HG03045 (cell line): ENCODE measurements around the gene UQCRC1.
A peak's percentile ranks its signal among the peaks of the same experiment; 100 is the strongest.
"Not testable (repeated sequence)": the region's sequence is repeated elsewhere in the genome, so short reads cannot be mapped to it uniquely, and the experiment has no call there.

Source experiments
- ATAC-seq: cut with Tn5 transposase; IDR thresholded peaks from one replicate; pipeline ENCODE4 v1.9.1; 2021; ENCODE audit warnings: mild to moderate bottlenecking, moderate library complexity; ENCODE audit not compliant: unreplicated experiment

The UQCRC1 gene

DNA sequence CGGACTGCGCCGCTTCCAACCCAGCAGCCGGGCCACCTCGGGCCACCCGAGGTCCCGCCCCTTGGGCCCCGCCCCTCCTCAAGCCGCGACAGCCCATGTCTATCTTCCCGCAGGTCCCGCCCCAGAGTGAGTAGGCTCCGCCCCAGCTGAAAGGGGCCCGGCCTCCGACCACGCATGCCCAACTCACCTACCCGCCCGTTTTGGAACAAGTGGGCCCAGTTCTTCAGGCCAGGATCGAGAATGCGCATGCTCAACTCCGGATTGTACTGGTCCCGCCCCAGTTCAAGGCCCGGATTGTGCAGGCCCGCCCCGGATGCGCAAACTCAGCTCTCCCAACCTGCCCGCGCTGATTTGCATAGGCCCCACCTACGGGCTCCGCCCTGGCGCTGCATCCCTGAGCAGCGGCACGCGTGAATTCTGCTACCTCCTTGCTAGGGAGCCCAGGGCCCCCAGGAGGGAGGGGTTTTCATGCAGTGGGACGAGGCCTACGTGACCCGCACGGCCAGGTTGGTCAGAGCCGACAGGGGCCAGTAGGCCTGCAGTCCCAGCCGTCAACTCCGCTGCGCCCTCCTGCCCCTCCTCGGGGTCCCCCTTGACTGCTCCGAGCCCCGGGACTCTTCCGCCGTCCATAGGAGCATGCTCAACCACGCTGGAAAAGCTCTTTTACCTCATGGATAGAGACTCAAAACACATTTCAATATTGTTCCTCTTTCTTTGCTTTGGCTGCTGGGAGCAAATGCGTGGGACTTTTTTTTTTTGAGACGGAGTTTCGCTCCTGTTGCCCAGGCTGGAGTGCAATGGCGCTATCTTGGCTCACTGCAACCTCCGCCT is 52.4 kb downstream of the UQCRC1 start, which contains the start of gene PFKFB4:
Gene PFKFB4 (minus strand): TSS at position 8 of the 831 bp plus-strand sequence. CDS start 26 bp downstream, outside the sequence.
- ATAC-seq, result peak; percentile 90

DNA sequence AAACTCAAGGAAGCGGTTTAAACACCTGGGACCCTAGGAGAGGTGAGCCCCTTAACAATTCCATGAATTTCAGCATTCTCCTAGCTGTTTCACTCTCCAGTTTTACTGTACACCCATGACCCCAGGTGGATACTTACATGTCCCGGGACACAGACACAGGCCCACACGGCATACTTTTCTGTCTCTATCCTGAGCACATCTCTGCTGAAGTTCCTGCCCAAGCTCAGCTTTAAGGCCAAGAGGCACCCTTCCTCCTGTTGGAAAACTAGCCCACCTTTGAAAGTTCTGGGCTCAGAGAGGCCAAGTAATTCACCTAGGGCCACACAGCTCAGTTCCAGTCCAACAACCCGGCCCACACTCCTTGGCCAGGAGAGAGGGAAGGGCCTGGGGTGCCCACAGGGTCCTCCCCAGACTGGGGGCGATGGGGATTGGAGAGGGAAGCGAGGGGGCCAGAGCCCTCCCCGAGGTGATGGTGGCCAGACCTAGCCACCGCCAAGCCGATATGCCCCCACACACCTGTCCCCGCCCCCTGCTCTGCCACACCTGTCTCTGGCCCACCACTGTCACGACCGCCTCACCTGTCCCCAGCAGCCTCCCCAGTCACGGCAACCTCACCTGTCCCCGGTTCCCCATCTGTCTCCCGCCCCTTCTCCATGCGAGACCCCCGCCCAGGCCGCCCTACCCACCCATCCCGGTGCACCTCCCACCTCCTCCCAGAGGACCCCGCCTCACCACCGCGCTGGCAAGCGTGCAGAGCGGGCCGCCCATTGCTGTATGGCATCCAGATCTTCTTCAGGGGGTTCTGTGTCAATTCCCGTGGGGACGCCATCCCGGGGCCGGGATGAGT is 53.3 kb downstream of the UQCRC1 start:
- ATAC-seq, result no peak

DNA sequence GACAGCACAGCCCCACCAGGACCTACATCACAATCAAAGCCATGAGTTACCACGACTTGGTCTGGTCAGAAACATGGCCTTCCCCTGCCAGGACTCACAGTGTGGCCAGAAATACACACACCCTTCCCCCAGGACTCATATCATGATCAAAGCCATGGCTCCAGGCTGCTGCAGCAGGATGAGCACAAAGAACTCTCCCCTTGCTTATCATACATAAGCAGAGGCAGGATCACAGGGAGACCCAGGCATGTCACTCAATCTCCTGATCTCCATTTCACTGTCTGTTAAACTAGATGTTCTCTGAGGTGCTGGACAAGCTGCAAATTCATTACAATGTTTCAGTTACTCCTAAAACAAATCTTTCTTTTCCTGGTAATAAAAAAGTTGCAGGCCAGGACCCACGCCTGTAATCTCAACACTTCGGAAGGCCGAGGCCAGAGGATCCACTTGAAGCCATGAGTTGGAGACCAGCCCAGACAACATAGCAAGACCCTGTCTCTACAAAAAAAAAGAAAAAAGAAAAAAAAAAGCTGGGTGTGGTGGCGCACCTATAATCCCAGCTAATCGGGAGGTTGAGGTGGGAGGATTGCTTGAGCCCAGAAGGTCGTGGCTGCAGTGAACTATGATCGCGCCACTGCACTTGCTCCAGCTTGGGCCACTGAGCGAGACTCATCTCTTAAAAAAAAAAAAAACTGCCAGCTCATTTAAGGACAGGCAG is 54.1 kb downstream of the UQCRC1 start:
- ATAC-seq, result no peak

DNA sequence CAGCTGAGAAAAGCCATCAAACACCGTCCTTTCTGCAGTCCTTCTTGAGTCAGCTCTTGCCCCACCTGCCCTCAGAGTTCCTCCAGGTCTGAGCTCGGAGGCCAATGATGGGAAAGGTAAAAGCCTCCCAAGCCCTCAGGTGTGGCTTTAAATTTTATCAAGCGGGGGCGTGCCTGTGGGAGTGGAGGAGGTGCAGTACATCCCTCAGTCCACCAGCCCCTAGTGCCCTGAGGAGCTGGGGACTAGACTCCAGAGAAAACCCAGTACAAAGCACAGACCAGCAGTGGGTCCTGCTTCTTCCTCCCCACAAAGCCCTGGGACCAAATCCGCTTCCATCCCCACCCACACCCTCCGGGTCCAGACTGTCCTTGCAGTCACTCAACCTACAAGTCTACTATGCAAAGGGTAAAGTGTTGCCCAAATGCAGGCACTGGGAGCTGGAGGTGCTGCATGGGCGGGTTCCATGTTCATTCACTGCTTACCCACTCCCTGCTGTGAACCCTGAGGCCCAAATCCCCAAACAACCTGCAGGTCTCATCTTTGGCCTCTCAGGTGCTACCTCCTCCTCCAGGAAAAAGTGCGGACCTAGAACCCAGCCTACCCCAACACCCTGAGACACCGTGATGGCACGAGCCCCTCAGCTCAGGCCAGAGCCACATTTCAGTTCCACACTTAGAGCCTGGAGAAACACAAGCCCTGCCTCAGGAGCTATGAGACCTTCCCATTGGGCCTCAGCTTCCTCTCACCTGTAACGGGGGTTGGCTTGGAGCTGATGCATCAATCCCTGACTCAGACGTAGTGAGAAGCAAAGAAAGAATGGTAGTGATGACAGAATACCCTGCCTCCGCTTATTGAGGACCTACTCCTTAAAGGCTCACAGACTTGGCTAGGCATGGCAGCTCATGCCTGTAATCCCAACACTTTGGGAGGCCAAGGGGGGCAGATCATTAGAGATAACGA is 55.3 kb downstream of the UQCRC1 start:
- ATAC-seq, result no peak

DNA sequence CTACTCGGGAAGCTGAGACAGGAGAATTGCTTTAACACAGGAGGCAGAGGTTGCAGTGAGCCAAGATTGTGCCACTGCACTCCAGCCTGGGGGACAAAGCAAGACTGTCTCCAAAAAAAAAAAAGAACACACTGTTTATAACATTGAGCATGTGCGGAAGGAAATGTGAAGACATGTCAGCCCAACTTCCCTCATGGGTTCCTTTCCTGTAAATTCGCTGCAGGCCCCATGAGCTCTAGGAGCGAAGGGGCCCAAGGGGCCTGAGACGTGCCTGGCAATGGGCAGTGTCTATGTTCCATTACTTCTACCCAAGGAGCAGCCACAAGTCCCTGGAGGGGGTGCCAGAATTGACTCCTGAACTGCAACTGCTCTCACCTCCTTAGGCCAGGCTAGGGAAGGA is 56.1 kb downstream of the UQCRC1 start:
- ATAC-seq, result no peak

DNA sequence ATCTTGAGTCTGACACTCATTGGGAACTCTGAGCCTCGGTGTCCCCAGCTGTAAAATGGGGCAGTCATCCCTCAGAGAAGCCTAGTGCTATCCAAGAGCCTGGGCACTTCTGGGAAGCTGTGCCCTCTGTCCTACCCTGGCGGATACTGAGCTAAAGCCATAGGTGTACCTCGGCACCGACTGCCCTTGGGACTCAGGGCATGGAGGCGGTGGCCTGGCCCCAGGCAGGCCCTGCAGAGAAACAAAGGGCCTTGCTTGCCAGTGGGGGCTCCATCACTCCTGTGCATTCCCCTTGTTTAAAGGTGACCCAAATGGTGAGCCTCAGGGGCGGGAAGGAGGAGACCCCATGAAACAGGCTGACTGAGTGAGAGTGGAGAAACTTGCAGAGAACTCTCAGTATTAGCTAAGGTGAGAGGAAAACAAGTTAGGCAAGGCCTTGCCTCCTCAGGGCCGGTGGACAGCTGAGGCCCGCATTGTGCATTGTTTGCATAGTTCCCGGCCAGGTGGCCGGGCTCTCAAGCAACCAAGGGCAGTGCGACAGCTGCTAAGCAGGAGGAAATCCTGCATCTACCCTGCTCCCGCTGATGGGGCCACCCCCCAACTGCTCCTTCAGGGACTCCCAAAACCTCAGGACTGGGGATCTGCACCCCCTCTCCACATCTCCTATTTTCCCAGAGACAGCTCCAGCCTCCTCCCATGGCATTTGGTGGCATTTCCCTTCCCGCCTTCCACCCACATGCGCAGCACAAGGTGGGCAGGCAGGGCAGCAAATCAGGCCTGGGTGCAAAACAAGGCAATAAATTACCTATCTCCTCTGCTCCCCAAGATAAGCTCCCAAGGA is 57.1 kb downstream of the UQCRC1 start:
- no peak for ATAC-seq

DNA sequence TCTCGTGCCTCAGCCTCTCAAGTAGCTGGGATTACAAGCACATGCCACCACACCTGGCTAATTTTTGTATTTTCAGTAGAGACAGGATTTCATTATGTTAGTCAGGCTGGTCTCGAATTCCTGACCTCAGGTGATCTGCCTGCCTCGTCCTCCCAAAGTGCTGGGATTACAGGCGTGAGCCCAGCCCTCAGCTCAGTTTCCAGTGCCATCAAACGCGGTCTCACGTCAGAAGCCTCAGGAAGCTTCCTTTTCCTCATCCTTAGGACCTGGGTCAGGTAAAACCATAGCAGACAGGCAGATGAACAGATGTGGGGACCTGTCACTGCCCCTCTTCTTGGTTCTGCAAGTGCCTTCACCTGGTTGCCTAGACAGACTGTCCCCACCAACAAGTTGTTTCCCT is 57.8 kb downstream of the UQCRC1 start:
- not testable (repeated sequence) for ATAC-seq
